ENCODE results near the gene SLC23A2.
"Not testable (repeated sequence)": the region's sequence is repeated elsewhere in the genome, so short reads cannot be mapped to it uniquely, and the experiment has no call there.

SLC23A2 gene

DNA sequence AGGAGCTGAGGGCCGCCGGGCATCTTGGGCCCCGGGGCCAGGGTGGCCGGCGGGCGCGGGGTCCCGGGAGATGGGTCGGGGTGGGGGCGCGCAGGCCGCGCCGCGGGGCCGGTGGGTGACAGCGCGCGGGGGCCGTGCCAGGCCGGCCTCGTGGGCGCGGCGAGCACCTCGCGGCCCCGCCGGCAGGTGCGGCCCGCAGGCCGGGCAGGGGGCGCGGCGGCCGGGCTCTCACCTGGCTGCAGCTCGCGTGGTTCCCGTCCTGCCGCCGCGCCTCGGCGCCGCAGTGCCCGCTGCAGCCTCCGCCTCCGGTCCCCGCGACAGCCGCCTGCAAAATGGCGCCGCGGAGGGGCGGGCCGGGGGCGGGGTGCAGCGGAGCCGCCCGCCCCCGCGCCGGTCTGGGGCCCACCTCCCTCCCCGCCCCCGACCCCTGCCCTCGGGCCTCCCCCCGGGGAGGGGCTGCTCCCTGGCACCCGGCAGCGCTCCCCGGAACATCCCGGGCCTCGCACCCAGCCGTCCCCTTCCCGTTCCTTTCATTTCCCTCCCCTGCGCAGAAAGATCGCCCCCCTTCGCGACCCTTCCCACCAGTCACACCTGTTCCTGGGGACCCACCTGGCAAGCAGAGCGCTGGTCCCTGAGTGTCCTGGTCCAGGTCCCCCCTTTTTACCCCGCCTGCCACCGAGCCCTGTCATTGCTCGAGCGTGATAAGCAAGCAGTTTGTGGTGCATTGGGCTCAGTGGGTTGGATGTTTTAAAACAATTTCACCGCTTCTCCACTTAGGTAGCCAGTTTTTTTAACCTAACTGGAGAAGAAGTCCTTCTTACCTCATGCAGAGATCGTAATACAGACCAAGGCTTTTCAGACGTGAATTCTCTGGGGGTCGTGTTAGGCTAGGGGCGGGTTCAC lies at the start of gene SLC23A2:
SLC23A2 (minus strand) TSS at position 337 of the 903 bp plus-strand sequence. CDS start 68,948 bp downstream, outside the sequence.
- DNase-seq = peak in 7 of 14 donors; percentile 14 to 68 (median 42)

DNA sequence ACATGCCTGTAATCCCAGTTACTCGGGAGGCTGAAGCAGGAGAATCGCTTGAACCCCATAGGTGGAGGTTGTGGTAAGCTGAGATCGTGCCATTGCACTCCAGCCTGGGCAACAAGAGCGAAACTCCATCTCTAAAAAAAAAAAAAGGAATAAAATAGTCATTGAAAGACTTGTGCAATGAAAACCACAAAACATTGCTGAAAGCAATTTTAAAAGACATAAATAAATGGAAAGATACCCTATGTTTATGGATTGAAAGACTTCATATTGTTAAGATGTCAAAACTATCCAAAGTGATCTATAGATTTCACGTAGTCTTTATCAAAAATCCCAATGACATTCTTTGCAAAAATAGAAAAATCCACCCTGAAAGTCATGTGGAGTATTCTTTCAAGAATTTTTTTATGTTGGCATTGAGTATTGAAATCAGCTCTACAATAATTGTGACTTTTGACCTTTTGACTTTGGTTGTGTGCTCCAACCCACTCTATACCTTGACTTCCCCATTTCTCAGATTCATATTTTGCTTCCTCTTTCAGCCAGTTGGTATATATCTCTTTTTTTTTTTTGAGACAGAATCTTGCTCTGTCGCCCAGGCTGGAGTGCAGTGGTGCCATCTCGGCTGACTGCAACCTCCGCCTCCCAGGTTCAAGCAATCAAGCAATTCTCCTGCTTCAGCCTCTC lies 45.5 kb upstream of the SLC23A2 start:
- DNase-seq = no peak

DNA sequence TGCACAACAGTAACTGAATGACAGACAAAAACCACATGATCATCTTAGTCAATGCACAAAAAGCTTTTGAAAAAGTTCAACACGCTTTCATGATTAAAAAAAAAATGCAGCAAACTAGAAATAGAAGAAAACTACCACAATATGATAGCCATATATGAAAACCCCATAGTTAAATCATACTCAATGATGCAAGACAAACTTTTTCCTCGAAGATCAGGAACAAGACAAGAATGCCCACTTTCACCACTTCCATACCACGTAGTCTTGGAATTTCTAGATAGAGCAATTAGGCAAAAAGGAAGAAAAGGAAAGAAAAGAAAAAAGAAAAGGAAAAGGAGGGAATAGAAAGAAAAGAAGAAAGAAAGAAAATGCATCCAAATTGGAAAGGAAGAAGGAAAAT lies 44.6 kb upstream of the SLC23A2 start:
- DNase-seq = no peak

DNA sequence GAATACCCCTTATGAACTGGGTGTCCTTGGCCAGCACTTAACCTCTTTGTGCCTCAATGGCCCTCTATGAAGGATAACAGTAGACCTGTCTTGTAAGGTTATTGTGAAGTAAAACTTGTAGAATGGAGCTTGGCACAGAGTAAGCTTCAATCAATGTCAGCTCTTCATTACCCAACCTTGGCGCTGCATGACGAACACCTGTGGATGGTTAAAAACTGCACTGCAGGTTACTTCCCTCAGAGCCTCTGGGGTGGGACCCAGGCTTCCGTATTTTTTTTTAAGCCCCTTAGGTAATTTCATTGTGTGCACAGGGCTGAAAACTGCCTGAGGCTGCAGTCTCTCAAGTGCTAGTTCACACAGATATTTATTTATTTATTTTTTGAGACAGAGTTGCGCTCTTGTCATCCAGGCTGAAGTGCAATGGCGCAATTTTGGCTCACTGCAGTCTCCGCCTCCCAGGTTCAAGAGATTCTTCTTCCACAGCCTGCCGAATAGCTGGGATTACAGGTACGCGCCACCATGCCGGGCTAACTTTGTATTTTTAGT lies 42.8 kb upstream of the SLC23A2 start:
- no peak for DNase-seq

DNA sequence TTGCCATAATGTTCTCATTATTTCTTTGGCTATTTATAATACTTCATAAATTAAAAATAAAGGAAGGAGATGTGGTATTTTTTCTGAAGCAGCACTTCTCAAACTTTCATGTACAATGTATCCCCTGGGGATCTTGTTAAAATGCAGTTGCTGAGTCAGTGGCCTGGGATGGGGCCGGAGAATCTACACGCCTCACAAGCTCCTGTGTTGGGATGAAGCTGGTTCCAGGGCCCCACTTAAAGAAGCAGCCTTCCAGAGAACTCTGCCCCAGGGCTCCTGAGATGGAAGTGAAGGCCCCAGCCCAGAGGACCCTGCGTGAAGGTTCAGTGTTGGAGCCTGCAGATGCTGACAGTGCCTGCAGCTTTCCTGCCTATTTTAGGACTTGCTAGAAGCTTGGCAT lies 40.1 kb upstream of the SLC23A2 start:
- DNase-seq = no peak

DNA sequence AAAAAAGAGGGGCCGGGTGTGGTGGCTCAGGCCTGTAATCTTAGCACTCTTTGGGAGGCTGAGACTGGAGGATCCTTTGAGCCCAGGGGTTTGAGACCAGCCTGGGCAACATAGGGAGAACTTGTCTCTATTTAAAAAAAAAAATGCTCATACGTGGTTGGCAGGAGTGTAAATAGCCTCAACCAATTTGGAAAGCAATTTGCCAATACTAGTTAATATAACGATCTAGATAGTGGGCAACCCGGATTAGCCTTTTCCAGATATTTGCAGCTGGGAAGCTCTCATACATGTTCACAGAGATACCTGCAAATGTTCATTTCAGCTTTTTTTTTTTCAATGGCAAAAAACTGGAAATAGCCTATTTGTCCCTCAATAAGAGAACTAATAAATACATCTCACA lies 39.0 kb upstream of the SLC23A2 start:
- no peak for DNase-seq

DNA sequence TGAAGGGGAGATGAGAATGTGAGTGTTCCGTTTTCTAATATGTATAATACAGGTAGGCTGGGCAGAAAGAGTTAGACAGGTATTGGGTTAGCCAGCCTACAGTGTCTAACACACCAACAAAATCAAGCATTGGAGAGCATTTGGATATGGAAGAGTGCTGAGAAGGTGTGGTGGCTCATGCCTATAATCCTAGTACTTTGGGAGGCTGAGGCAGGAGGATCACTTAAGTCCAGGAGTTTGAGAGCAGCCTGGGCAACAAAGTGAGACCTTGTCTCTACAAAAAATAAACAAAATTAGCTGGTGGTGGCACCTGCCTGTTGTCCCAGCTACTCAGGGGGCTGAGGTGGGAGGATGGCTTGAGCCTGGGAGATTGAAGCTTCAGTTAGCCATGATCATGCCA lies 38.6 kb upstream of the SLC23A2 start:
- DNase-seq = no peak

DNA sequence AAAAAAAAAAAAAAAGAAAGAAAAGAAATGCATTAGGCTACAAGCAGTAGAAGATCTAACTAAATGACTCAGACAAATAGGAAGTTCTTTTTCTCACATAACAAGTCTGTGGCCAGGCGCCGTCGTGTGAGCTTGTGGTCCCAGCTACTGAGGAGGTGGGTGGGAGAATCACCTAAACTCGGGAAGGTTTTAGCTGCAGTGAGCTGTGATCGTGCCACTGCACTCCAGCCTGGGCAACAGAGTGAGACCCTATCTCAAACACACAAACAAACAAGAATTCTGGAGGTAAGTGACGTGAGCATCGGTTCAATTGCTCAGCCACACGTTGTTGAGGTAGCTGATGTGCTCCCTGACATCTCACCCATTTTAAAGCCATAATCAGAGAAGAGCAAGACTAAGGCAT lies 37.9 kb upstream of the SLC23A2 start:
- DNase-seq = no peak

DNA sequence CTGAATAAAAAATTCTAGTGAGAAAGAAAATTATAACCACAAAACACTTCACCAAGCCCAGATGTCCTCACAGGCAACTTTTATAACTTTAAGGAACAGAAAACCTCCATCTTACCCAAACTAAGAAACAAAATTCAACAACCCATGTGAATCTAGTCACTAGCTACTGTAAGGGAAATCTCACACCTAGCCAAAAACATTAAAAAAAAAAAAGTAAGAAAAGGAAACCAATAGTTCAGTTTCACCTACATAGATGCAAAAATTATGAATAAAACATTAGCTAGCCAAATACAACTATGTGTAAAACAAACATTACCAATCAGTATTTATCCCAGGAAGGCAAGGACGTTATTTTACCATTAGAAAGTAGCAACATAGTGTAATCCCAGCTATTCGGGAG lies 35.5 kb upstream of the SLC23A2 start:
- no peak for DNase-seq

DNA sequence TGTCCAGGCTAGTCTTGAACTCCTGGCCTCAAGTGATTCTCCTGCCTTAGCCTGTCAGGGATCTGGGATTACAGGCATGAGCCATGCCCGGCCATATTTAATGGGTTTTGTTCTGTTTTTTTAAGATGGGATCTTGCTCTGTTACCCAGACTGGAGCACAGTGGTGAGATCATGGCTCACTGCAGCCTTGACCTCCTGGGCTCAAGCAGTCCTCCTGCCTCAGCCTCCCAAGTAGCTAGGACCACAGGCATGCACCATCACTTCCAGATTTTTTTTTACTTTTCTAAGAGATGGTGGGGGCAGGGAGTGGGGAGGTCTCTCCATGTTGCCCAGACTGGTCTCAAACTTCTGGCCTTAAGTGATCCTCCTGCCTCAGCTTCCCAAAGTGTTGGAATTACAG lies 34.2 kb upstream of the SLC23A2 start:
- not testable (repeated sequence) for DNase-seq

DNA sequence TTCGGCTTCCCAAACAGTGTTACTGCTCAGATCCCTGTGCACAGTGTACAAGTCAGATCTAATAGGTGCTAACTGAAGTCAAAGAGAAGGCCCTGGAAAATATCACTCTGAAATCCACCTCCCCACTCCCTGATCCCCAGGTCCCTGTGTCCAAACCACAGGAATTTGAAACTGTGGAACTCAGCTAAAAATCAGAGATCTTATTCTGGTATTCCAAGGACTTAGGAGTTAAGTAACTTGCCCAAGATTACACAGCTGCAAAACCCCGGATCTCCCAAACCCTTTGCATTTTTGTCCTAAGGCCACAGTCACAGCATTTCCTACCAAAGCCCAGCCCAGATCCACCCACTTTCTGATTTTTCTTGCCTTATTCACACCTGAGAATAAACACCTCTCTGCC lies 32.3 kb upstream of the SLC23A2 start:
- no peak for DNase-seq

DNA sequence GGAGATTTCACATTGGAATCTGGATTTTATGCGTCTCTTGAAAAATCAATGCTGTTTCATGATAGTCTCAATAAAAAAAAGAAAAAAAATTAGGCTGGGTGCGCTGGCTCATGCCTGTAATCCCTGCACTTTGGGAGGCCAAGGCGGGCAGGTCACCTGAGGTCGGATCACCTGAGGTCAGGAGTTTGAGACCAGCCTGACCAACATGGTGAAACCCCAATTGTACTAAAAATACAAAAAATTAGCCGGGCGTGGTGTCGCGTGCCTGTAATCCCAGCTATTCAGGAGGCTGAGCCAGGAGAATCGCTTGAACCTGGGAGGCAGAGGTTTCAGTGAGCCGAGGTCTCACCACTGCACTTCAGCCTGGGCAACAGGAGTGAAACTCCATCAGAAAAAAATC lies 30.4 kb upstream of the SLC23A2 start:
- not testable (repeated sequence) for DNase-seq

DNA sequence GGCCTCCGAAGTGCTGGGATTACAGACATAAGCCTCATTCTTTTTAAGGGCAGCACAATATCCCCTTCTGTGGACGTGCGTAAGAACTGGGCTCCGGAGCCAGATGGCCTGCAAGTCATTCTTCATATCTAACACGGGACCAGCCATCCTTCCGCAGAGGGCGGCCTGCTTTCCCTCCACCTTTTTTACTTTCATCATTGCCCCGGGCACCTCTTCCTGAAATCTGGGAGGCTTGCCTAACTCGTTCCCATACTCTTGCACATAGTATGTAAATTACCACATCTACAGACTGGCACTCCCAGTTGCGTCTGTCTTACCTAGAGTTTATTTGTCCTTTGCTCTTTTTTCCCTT lies 29.9 kb upstream of the SLC23A2 start:
- DNase-seq = no peak

DNA sequence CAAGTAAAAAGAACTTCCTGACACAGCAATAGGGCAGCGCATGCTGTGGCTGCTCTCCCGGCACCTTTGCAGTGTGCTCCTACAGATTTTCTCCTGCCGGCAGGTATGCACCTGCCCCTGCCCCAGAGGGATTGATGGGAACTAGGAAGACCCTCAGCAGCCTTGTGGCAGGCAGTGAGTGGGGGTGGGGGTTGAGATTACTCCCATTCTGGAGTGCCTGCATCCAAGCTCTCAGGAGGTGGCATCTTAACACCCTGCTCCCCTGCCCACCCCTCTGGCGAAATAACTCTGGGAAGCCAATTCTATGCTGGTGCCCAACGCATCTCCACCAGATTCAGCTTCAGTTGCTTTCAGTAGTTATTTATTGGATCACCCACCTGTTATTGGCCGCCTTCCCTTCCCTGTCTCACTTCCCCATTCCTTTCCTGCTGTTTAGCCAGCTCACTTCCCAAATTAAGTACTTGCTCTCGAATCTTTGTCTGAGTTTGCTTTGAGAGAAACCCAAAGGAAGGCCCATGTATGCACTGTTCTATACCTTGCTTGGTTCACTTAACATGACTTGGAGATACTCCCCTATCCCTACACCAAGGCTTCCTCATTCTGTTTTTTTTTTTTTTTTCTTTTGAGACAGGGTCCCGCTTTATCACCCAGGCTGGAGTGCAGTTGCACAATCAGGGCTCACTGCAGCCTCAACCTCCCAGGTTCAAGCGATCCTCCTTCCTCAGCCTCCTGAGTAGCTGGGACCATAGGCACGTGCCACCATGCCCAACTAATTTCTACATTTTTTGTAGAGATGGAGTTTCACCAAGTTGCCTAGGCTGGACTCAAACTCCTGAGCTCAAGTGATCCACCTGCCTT lies 29.3 kb upstream of the SLC23A2 start:
- DNase-seq = no peak

DNA sequence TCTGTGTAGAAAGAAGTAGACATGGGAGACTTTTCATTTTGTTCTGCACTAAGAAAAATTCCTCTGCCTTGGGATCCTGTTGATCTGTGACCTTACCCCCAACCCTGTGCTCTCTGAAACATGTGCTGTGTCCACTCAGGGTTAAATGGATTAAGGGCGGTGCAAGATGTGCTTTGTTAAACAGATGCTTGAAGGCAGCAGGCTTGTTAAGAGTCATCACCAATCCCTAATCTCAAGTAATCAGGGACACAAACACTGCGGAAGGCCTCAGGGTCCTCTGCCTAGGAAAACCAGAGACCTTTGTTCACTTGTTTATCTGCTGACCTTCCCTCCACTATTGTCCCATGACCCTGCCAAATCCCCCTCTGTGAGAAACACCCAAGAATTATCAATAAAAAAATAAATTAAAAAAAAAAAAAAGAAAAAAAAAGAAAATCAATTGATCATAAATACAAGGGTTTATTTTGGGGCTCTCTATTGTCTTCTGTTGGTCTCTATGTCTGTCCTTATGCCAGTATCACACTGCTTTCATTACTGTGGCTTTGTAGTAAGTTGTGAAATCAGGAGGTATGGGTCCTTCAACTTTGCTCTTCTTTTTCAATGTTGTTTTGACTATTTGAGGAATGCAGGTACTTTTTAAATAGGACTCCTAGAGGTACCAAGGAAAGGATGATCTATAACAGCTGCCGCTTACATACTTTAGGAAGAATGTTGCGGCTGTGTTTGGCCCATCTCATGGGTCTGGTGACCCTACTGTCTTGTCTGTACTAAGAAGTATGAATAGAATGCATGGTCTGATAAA lies 27.1 kb upstream of the SLC23A2 start:
- DNase-seq = not testable (repeated sequence)

DNA sequence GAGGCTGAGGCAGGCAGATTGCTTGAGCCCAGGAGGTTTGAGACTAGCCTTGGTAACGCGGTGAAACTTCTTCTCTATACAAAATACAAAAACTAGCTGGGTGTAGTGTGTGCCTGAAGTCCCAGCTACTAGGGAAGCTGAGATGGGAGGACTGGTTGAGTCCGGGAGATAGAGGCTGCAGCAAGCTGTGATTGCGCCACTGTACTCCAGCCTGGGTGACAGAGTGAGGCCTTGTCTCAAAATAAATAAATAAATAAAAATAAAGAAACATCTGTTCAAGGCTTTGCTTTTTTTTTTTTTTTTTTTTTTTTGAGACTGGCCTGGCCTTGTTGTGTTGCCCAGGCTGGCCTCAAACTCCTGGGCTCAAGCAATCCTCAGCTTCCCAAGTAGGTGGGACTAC lies 23.7 kb upstream of the SLC23A2 start:
- DNase-seq = no peak

DNA sequence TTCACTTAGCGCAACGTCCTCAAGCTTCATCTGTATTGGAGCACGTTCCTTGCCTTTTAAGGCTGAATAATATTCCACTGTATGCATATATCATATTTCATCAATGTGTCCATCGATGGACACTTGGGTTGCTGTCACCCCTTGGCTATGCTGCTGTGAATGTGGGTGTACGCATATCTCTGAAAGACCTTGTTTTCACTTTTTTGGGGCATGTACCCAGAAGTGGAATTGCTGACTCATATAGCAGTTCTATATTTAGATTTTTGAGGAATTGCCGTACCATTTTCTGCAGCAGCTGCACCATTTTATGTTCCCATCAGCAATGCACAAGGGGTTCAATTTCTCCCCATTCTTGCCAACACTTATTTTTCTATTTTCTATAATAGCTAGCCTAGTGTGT lies 22.8 kb upstream of the SLC23A2 start:
- no peak for DNase-seq

DNA sequence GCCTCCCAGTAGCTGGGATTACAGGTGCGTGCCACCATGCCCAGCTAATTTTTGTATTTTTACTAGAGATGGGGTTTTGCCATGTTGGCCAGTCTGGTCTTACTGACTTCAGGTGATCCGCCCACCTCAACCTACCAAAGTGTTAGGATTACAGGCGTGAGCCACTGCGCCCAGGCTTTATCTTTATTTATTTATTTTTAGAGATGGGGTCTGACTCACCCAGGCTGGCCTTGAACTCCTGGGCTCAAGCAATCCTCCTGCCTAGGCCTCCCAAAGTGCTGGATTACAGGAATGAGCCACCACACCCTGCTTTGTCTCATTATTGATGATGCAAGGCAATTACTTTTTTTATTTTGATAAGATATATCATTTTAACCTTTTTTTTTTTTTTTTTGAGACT lies 21.9 kb upstream of the SLC23A2 start:
- DNase-seq = not testable (repeated sequence)

DNA sequence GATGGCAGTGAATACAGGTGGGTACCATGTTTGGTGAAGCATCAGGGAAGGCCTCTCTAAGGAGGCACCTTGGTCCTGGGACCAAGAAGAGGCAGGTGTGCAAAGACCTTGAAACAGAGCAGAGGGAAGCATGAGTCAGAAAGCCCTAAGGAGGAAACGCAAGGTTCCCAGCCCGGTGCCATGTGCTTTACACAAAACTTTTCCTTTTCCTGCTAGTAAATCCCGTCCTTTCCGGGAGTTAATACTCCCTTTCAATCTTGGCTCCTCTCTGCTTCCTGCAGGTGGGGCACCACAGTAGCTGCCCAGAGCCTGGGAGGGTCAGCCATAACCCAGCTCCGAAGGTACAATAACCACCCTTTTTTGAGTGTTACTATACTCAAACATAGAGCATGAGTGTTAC lies 19.4 kb upstream of the SLC23A2 start:
- no peak for DNase-seq

DNA sequence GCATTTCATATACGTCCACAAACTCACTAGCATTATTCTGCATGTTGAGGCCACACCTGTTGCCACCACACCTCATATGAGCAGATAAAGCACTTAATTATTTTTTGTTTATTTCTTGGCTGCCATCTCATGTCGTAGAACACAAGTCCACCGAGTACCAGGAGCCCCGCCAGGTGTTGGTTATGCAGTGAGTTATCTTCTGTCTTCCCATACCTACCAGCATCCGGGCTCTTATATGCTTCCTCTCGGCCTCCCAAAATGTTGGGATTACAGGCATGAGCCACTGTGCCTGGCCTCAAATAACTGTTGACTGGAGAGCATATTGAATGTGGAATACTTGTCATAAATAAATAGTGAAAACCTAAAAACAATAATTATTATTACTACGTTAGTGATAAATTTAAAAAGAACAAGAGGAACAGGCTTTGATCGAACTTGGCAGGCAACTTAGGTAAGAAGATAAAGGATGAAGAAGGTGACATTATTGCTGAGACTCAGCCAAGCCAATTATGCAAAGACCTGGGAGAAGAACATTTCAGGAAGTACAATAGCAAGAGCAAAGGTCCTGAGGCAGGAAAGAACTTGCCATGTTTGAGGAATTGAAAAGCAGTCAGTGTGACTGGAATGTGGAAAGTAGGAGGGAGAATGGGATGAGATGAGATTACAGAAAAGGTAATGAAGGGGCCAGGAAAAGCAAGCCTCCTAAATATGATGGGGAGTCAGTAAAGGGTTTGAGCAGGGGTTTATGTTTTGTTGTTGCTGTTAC lies 12.6 kb upstream of the SLC23A2 start:
- no peak for DNase-seq

DNA sequence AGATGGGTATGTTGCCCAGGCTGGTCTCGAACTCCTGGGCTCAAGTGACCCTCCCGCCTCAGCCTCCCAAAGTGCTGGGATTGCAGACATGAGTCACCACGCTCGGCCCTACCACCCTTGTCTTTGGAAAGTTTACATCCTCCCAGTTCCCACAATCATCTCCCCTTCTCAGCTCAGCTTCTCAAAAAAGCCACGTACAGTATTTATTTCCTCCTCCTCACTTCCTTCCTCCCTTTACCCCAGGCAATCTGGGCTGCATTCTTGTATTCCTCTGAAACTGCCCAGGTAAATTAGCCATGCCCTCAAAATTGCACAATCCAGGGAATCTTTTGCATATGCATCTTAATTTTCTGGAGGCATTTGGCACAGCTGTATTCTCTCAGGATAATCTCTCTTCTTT lies 7.4 kb upstream of the SLC23A2 start:
- peak in 1 of 14 donors; percentile 12 for DNase-seq
